ENCODE measurements around the gene HNRNPA0. TPM values are rescaled to one million over a fixed set of nuclear protein-coding genes. Genes with fewer than 3 reads are reported as not detected.

HNRNPA0 gene
- polyA plus RNA-seq (2012; ENCODE audit: insufficient read length, low read depth) = 24.8 TPM

DNA sequence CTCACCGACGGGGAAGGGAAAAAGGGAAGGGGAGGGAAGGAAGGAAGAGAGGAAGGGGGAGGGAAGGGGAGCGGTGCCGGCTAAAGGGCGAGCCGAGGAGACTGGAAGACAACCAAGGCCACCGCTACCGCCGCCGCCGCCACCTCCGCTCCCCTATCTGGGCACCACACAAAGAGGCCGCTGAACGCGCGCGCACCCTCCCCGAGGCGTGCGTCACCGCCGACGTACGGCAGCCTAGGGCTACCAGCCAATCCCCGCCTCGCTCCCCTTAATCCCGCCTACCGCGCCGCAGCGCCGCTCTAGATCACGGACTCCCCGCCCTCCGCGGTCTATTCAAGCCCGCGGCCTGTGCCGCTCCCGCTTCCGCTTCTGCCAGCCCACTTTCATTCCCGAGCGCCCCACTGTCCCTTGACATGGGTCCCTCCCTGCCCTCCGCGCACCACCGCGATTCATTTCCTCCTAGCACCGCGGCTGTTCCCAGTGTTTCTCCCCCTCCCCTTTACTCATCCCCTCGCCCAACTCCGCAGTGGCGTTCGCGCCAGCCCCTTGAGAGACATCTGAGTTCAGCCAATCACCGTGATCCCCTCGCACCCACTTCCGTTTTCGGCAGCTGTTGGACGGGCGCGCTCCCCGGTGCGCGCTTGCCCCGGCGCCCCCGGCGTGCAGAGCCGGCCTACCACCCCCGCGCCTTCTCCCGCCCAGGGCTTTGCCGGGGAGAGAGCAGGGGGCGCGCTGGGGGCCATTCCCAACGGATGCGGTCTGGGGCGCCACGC is at the start of gene HNRNPA0:
Gene HNRNPA0 (minus strand): TSS at position 176 of the 773 bp plus-strand sequence. CDS start 297 bp downstream, outside the sequence.
- TF ChIP-seq SIN3A (IDR thresholded peaks at IDR 0.05; ENCODE audit: borderline replicate concordance, insufficient read depth, low read length) = no peak
- peak; percentile 97 for TF ChIP-seq TAF1 (IDR thresholded peaks at IDR 0.05; ENCODE audit: borderline replicate concordance, insufficient read depth, low read length)
- TF ChIP-seq, protein P1, sequence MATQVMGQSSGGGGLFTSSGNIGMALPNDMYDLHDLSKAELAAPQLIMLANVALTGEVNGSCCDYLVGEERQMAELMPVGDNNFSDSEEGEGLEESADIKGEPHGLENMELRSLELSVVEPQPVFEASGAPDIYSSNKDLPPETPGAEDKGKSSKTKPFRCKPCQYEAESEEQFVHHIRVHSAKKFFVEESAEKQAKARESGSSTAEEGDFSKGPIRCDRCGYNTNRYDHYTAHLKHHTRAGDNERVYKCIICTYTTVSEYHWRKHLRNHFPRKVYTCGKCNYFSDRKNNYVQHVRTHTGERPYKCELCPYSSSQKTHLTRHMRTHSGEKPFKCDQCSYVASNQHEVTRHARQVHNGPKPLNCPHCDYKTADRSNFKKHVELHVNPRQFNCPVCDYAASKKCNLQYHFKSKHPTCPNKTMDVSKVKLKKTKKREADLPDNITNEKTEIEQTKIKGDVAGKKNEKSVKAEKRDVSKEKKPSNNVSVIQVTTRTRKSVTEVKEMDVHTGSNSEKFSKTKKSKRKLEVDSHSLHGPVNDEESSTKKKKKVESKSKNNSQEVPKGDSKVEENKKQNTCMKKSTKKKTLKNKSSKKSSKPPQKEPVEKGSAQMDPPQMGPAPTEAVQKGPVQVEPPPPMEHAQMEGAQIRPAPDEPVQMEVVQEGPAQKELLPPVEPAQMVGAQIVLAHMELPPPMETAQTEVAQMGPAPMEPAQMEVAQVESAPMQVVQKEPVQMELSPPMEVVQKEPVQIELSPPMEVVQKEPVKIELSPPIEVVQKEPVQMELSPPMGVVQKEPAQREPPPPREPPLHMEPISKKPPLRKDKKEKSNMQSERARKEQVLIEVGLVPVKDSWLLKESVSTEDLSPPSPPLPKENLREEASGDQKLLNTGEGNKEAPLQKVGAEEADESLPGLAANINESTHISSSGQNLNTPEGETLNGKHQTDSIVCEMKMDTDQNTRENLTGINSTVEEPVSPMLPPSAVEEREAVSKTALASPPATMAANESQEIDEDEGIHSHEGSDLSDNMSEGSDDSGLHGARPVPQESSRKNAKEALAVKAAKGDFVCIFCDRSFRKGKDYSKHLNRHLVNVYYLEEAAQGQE (IDR thresholded peaks at IDR 0.05; ENCODE audit: insufficient read depth in 1 of 2, low read depth in 2 of 2, low read length in 2 of 2) = peak in 1 of 2 experiments; percentile 34; a peak in 2 of 4 replicates
- TF ChIP-seq POLR2AphosphoS5 (IDR thresholded peaks at IDR 0.05; ENCODE audit: low read depth, low read length) = peak; percentile 92
- TF ChIP-seq FOXP2 (optimal IDR thresholded peaks at IDR 0.05; ENCODE audit: borderline replicate concordance, extremely low read depth, extremely low read length, insufficient read depth) = peak; percentile 77

DNA sequence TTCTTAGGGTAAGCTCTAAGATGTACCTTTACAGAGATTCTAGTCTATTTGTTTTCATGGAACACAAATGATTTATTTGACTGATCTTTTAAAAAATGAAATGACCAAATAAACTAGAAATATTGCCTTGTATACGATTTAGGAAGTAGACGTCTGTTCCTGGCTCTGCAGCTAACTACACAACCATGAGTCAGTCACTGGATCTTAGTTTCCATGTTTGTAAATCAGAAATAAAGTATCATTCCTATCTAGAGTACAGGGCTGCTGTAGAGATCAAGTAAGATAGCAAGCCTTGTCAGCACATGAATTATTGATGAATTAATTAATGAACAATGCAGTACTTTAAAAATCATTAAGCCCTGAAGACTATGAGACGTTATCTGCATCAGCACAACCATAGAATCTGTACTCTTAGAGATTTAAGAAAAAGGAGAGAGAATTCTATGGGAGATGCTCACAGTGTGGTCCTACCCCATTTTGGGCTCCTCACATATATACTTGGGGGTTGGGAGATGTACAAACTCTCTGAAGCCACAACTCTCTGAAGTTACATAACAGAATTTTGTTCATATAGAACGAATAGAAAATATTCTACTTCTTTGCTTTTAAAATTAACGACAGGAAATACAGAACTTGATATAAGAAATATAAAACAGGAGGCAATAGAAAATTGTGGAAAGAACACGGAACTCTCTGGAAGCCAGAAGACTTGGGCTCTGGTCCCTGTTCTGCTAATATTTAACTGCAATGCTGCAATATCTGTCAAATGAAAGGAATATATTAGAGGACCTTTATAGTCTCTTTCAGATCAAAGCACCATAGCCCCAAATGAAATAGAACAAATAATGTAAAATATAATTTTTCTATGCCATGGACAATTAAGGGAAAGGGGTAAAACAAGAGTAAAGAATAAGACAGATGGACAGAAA is 48.4 kb upstream of the HNRNPA0 start:
- TF ChIP-seq, protein P1 (IDR thresholded peaks at IDR 0.05; ENCODE audit: insufficient read depth in 1 of 2, low read depth in 2 of 2, low read length in 2 of 2) = no peak
- no peak for TF ChIP-seq TAF1 (IDR thresholded peaks at IDR 0.05; ENCODE audit: borderline replicate concordance, insufficient read depth, low read length)

DNA sequence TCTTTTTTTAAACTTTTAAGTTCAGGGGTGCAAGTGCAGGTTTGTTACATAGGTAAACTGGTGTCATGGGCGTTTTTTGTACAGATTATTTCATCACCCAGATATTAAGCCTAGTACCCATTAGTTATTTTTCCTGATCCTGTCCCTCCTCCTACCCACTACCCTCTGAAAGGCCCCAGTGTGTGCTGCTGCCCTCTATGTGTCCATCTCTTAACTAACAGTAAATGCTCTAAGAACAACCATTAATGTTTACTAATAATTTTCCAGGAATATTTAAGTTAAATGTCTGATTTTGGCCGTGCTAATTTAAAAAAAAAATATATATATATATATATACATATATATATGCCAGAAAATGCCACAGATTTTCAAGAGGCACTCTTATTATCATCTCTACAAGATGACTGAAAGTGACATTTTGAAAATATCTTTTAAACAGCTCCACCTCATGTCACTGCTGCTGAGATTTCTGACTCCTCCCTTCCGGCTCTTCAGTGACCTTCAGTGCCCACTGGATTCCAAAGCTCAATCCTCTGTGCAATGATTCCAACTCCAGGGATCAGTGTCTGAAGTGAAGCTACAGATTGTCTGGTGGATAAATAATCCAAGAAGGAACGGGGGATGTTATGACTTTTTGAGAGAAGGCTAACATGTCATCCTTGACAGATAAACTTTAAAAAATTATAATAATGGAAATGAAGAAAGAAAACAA is 46.7 kb upstream of the HNRNPA0 start:
- no peak for TF ChIP-seq POLR2AphosphoS5 (IDR thresholded peaks at IDR 0.05; ENCODE audit: low read depth, low read length)
- no peak for TF ChIP-seq TAF1 (IDR thresholded peaks at IDR 0.05; ENCODE audit: borderline replicate concordance, insufficient read depth, low read length)
- no peak for TF ChIP-seq FOXP2 (optimal IDR thresholded peaks at IDR 0.05; ENCODE audit: borderline replicate concordance, extremely low read depth, extremely low read length, insufficient read depth)
- no peak for TF ChIP-seq SIN3A (IDR thresholded peaks at IDR 0.05; ENCODE audit: borderline replicate concordance, insufficient read depth, low read length)
- TF ChIP-seq, protein P1 (IDR thresholded peaks at IDR 0.05; ENCODE audit: insufficient read depth in 1 of 2, low read depth in 2 of 2, low read length in 2 of 2) = no peak

DNA sequence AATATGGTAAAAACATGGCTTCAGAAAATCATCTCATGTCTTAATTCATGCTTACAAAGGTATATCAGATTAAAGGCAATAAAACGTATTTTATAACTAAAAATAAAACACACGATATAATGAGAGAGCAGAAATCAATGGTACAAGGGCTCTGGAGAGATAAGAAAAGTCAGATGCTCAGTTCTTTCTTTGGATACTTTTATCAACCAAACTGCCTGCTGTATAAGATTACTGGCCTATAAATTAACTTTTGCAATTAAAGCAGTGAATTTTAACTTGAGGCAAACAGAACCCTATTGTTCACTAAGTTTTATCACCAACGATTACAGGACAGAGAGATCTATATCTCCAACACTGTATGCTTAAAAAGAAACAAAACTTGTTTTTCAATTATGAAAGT is 42.1 kb upstream of the HNRNPA0 start:
- no peak for TF ChIP-seq SIN3A (IDR thresholded peaks at IDR 0.05; ENCODE audit: borderline replicate concordance, insufficient read depth, low read length)
- no peak for TF ChIP-seq FOXP2 (optimal IDR thresholded peaks at IDR 0.05; ENCODE audit: borderline replicate concordance, extremely low read depth, extremely low read length, insufficient read depth)
- TF ChIP-seq, protein P1 (IDR thresholded peaks at IDR 0.05; ENCODE audit: insufficient read depth in 1 of 2, low read depth in 2 of 2, low read length in 2 of 2) = no peak
- TF ChIP-seq TAF1 (IDR thresholded peaks at IDR 0.05; ENCODE audit: borderline replicate concordance, insufficient read depth, low read length) = no peak
- TF ChIP-seq POLR2AphosphoS5 (IDR thresholded peaks at IDR 0.05; ENCODE audit: low read depth, low read length) = no peak
